ENCODE results near the gene DAB1.

The DAB1 gene

DNA sequence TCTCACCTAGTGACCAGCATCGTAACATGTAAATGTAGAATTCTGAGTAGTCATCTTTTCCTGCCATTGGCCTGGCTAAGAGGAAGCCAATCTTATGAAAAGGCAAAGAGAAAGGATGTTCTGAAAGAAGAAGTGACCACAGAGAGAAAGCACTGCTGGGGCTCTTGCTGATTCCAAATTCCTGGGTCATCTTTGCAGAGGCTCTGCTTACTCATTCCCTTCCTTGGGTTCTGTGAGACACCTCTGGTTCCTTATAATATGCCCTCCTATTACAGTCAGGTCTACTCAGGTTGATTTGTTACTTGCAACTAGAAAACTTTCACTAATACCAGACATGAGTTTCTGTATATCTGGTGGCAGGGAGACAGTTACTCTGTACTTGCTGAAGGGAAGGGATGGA, 259.3 kb downstream of the DAB1 start:
- no peak for DNase-seq (ENCODE audit: low read depth in 2 of 2)

DNA sequence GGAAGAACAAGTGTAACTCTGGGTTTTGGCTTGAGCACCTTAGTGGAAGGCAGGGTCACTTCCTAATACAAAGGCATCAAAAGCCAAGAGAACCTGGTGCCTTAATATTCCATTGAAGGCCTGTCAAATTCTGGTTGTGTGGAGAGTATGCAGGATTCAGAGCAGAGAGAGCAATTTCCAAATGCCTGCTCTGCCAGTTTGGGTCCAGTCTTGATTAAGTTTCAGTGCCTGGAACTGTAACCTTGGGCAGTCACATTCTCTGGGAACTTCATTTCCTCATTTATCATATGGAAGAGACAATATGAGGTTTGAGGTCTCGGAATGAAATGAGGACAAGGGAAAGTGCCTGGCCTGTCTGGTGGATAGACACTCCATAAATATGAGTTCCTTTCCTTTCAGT, 260.1 kb downstream of the DAB1 start:
- DNase-seq (ENCODE audit: low read depth in 2 of 2), result no peak

DNA sequence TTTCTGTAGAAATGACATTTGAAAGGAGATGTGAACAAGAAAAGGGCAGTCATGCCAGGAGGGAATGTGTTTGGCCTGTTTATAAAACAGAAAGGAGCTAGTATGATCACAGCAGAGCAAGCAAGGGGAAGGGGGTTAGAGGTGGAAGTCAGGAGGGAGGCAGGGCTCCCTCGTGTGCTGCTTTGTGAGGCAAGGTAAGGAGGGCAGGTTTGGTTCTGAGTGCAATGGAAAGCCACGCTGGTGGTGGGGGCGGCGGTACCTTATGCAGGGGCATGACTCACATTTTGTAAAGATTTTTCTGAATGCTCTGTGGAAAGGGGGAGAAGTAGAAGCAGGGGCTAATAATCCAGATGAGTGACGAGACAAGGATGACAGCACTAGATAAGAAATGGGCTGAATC, 260.5 kb downstream of the DAB1 start:
- no peak for DNase-seq (ENCODE audit: low read depth in 2 of 2)

DNA sequence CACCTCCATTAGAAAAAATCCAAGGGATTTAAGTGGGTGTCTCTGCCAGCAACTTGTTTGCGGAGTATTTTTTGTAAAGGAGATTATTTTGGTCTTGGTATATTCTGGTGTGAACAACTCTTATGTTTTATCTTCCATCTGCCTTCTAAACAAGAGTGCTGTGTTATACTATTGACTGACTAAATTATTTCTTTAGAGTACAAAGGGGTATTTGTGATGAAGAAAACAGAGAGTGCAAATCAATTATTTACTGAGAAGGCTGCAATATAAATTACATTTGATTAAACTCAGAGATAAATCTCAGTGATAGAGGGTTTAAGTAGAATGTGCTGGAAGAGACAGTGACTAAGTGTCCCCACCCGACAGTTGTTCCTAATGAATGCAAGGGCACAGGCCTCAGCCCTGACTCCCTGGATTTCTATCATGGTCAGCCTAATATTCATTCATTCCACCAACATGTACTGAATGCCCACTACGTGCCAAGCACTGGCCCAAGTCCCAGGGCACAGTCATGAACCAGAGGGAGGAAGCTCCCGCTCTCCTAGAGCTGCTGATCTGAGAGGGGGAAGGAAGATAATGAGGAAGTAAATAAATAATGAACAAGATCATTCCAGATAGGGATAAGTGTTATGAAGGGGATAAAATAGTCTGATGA, 261.1 kb downstream of the DAB1 start:
- DNase-seq (ENCODE audit: low read depth in 2 of 2), result no peak

DNA sequence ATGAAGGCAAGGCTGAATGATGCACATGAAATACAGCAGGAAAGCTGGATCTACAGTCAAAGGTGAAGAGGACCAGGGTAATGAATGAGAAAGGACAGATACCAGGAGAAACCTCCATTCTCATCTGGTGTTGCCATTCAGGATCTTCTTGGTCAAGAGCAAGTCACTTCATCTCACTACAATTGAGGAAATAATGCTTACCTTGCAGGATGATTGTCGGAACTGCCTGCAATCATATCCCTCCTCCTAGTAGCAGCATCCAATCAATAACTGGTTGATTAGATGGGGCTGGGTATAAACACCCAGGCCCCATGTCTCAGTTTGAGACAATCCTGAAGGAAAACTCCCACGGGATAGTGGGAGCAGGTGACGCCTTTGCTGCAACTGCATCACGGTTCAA, 263.3 kb downstream of the DAB1 start:
- DNase-seq (ENCODE audit: low read depth in 2 of 2), result no peak

DNA sequence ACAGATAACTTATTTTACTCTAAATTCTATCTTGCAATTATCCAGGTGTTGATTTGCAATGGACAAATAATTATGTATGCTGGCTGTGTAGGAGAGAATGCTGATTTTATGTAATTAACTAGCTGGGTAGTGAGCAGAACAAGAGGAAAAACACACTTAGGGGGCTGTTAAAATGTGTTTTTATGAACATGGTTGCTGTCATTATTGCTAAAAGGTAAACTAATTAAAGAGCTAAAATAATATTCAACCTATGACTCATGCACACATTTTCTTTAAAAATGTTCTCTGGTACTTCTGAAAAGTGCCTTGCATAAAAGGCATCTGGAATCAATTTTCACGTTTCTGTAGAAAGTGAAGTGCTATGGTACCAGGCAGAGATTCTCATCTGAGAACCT, 265.3 kb downstream of the DAB1 start:
- no peak for DNase-seq (ENCODE audit: low read depth in 2 of 2)

DNA sequence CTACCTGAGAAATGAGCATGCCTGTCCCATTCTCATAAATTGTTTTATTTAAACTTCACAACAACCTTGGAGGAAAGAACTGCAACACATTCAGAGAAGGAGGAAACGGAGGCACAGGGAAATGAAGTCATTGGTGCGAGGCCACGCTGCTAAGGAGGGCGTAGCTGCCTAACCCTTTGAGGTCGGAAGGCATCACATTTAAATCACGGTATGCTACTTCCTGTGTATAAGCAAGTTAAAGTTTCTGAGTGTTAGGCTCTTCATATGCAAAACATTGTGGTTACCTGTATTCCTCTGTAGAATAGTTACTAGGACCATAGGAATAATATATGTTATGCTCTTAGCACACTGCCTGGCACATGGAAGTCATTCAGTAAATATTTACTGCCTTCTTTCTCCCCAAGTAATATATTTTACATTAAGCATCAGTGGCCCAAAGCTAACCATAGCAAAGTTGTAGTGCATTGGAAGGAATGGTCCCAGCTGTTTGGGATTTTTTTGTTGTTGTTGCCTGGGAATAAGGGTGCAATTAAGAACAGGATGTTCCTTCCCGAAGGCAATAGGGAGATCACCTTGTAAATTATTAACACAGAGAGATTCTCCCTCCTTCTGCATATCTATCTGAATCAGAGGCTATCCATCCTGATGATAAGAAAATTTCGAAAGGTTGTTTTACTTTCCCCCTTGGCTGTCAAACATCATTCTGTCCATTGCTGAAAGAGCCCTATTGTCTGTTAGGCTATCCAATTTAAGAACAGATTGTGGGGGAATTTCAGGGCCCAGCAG, 265.8 kb downstream of the DAB1 start:
- no peak for DNase-seq (ENCODE audit: low read depth in 2 of 2)

DNA sequence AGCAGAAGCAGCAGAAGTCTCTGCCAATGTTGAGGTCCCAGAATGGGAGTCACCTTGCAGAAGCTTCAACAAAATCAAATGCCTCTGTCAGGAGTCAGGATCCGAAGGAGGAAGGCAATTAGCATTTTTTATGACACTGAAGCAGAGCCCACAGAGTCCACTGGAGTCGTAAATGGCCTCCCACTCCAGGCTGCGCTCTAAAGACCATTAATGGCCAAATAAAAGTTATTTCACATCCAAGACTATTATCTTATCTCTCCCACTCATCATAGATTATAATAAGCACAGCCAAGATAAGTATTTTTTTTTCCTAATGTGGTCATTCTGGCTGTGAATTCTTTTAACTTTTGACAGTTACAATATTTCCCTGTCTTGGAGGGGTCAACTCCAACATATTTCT, 267.0 kb downstream of the DAB1 start:
- no peak for DNase-seq (ENCODE audit: low read depth in 2 of 2)

DNA sequence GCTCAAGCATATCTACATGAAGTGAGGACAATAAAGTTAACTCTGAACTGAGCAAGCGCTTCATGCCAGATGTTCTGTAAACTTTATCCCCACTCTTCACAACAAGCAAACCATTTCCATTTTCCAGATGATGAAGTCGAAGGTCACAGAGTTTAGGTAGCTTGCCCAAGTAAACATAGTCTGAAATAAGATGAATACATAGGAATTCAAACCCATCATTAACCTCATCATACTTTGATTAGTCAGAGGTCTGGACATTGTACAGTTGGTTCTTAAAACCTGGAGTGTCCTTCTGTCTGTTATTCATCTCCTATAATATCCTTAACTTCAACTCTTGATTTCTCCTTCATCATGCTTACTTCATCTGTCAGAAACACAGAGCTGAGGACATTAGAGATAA, 277.8 kb downstream of the DAB1 start:
- no peak for DNase-seq (ENCODE audit: low read depth in 2 of 2)

DNA sequence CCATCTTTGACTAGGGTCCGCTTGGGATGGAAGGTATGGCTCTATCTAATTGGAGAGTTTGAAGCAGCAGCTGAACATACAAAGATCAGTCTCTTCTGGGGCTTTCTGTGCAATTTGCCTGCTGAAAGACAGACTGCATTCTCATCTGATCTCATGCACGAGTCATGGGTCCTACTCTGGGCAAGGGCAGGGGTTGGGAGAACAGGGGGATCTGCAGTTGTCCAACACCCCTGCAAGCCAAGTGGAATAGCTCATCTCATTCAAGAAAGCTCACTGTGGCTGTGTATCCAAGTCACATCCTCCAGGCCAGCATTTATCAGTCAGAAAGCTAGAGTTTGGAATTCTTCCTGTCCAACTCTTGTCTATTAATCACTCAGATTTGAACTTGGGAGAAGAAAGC, 280.9 kb downstream of the DAB1 start:
- no peak for DNase-seq (ENCODE audit: low read depth in 2 of 2)

DNA sequence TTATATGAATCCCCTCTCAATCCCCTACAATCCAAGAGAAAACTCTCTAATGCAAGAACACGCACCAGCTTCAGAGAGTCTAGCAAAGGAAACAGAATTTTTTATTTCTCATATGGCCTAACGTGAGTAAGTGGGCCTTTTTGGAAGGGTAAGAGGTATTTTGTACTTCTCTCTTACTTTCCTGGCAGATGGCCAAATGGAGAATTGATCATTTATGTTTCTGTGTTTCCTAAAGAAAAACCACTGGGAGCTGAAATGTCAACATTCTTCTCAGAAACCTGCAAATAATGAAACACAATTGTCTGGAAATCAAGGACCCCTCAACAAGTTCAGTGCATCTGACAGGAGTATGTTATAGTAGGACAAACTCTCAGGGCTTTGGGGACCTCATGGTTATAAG, 281.7 kb downstream of the DAB1 start:
- no peak for DNase-seq (ENCODE audit: low read depth in 2 of 2)

DNA sequence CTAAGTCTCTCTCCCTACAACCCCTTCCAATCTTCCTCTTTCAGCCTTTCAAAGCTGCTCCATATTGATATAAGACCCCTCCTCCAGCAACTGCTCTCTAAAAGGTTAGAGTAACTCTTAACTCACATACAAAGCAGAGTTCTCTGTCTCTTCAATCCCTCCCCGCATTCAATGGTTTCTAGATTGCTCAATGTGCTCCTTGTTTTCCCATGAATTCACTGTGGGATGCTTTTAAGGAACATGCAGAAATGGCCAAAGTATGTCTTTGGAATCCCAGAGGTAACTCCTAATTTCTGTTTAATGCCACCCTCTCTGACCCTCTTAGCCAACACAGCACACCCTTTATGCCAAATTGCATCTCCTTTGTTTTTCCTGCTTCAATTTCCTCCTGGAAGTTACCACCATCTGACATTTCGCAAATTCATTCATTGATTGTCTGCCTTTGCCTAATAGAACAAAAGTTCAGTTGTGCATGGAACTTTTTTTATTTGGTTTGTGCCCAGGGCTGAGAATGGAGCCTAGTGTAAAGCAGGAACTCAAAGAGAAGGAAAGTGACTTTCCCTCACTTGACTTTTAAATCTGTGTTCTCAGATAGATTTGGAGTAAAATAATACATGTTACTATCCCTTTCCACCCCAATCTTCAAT, 285.3 kb downstream of the DAB1 start:
- DNase-seq (ENCODE audit: low read depth in 2 of 2), result no peak

DNA sequence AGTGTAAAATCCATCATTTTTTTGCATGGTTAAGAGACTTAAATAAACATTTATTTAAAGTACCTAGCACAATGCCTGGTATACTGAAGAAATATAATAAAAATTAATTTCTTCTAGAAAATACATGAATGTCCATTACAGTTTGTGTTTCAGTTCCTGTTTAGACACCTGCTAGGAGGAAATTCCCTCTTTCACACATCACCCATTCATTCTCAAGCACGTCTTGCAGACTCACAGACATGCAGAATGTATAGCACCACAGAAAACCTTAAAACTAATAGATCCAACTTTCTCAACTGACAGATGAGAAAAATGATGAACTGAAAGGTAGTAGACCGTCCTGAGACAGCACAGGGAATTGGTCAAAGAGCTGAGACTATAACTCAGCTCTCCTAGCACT, 285.9 kb downstream of the DAB1 start:
- no peak for DNase-seq (ENCODE audit: low read depth in 2 of 2)

DNA sequence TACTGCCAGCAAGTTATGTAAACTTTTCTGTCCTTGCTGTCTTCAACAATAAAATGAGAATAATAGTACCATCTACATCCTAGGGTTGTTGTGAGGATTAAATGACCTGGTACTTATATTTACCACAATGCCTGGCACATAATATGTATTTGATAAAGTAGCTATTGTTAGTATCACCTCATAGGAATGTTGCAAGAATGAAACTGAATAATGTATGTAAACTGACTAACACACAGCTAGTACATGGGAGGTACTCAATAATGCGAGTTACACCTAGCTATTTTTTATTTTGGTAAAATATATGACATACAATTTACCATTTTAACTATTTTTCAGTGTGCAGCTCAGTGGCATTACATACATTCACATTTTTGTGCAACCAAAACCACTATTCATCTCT, 289.1 kb downstream of the DAB1 start:
- no peak for DNase-seq (ENCODE audit: low read depth in 2 of 2)

DNA sequence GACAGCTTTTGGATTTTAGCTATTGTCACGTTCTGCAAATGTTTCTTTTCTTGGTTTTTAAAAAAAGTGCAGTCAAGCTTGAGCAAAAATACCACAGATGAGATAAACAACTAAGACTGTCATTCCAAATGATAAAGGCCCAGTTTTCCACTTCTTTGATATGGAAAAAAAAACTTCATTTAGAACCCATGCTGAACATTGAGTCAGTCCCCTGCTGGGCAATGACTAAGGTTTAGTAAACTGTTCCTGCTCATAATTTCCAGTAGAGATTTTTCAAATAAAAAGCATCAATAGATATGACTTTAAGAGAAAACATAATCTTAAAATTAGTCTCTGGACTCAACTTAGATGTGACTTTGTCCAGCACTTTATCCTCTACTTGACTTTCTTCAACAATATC, 290.2 kb downstream of the DAB1 start:
- DNase-seq (ENCODE audit: low read depth in 2 of 2), result no peak

DNA sequence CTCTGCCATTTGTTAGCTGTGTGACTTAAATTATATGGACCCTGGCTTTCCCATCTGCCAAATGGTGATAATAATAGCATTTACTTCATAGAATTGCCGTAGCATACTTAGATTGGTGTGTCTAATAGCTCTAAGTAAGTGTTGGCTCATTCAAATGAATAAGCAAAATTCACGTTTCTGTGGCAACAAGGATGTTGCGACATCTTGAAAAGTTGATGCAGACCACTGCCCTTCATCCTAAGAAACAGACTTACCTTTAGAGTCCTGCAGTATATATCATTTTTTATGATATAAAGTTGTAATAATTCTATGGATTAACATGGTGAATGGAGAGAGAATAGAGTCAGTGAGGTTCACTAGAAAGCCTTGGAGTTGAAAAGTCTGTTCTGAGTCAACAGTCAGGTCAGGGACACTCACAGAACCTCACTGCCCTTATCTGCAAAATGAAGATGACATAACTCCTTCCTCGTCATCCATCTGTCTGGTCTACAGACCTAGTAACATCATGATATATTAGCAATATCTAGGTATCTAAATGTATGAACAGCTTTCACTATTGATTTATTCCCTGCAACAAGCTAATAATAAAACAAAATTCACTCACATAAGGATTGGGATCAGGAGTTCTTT, 290.8 kb downstream of the DAB1 start:
- DNase-seq (ENCODE audit: low read depth in 2 of 2), result no peak

DNA sequence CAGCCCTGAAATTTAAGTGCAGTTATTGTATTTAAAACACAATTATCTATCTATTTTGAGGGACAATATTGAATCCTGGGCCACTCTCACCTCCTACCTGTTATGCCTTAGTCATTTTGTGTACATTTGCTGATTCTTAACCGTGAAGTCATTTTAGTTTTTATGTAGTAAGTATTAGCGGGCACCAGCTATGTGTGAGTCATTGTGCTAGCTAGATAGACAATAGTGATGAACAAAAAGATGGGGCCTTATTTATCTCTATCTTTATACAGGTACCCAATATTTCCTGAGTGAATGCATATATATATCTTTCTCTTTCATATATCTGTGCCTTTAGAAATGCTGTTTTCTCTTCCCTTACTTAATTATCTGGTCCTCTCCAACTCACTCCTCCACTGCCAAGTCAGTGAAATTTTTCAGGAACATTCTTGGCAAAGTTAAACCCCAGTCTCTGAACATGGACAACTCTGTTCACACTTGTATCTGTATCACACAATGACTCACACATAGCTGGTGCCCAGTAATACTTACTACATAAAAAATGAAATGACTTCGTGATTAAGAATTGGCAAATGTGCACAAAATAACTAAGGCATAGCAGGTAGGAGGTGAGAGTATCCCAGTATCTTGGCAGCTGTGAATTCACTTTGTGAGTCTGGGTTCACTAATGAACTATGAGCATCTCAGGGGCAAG, 292.0 kb downstream of the DAB1 start:
- DNase-seq (ENCODE audit: low read depth in 2 of 2), result no peak

DNA sequence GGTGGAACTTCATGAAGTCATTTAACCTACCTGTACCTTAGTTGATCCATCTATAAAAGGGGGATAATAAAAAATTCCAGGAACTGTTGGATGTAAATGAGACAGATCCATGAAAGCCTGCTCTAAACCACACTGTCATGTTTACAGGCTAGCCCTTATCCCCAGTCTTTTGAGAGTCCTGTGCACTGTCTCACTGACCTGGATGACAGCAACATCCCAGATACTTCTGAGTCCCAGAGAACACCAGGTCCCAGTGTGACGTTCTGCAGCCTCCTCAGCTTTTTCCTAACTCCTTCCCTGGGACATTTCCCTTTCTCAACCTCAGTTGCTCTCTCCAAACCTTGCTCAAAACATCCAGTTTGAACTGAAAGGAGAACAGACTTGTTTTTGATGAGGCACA, 292.6 kb downstream of the DAB1 start:
- DNase-seq (ENCODE audit: low read depth in 2 of 2), result no peak

DNA sequence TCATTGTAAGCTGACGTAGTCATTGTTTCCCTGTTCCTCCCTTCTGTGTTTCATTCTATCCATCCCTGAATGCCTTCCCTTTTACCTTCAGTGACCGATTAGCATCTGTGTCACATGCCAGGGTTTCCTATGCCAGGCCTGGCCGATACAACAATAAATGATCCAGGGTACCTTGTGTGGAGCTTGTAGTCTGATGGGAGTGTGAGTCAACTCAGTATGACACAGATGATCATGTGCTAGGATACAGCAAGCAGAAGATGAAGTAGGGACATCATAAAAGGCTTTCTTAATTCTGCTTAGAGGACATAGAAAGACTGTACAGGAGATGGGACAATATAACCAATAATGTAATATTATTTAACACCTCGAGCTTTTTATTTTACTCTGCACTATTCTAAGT, 294.0 kb downstream of the DAB1 start:
- DNase-seq (ENCODE audit: low read depth in 2 of 2), result no peak

DNA sequence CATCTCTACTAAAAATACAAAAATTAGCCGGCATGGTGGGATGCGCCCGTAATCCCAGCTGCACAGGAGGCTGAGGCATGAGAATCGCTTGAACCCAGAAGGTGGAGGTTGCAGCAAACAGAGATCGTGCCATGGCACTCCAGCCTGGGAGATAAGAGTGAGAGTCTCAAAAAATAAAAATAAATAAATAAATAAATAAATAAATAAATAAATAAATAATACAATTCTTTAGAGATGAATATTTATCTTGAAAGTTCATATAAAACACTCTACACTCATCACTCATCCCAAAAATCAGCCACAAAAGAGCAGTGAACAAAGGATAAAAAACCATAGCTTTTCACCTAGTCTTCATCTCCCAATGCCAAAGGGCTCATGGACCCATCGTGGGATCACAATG, 295.9 kb downstream of the DAB1 start:
- no peak for DNase-seq (ENCODE audit: low read depth in 2 of 2)

DNA sequence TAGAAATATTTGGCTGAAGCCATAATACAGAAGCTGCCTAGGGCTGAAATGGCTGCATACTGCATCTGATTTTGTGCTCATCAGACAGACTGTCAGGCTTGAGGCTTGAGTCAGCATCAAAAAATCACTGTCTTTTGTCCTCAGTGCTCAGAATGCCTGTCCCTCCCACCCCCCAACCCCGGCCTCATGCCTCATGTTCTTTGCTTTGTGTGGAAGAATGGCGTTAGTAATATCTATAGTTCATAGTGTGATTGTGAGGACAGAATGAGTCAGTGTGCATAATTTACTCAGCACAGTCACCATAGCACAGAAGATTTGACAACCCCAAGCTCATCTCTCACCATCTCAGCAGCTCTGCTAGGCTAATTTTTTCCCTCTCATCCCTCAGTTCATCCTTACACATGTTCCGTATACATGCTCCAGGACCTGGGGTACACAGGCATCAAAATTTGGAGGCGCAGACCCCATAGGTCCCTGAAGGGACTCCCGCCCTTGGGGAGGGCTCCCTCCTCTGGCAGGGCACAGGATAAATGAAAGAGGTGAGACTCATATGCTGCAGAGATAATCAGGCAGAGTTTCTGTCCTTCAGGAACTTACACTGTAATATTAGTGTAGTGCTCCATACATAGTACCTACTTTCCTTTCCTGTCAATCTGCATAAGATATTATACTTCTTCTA, 299.0 kb downstream of the DAB1 start:
- DNase-seq (ENCODE audit: low read depth in 2 of 2), result no peak

DNA sequence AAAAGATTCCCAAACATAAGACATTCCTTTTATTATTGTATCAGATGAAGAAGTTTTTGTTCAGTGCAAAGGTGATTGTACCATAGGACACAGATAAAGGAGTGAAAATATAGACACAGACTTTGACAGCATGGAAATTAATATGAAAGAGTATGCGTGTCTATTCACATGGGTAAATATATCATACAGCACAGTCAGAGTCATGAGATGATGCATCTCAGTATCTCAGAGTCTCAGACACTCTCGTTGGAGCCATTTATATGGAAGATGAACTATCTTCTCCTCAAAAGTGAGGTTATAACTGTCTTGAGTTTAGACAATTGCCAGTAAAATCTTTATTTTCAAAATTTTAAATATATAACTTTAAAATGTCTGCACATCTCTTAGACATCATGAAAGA, 299.7 kb downstream of the DAB1 start:
- no peak for DNase-seq (ENCODE audit: low read depth in 2 of 2)

All from stimulated activated CD8-positive, alpha-beta memory T cell treated with anti-CD3 and anti-CD28 coated beads, Interleukin-15, amount 100 ng/mL, for 48 hours (primary cell).